Large intestine (tissue), 3 donors: ENCODE results near the gene GNAL. TPM values are rescaled to one million over a fixed set of nuclear protein-coding genes. Genes with fewer than 3 reads are reported as not detected.
"Not testable (repeated sequence)": the region's sequence is repeated elsewhere in the genome, so short reads cannot be mapped to it uniquely, and the experiment has no call there.

Experiments used
- DNase-seq, 2 donors: peaks; one replicate each; pipeline versions ENCODE4 v3.0.0 to v3.0.0-alpha.2; 2013
- H3K27ac ChIP-seq: one replicate; pipeline ENCODE4 v1.5.1; 2013; ENCODE audit warnings: low read length
- H3K27me3 ChIP-seq: 2 replicates; pipeline ENCODE4 v1.6.1; 2013; ENCODE audit warnings: low read length; ENCODE audit not compliant: control insufficient read depth, insufficient read depth
- H3K36me3 ChIP-seq: 2 replicates; pipeline ENCODE4 v1.6.1; 2013; ENCODE audit warnings: low read length; ENCODE audit not compliant: control insufficient read depth, insufficient read depth
- H3K4me1 ChIP-seq: one replicate; pipeline ENCODE4 v1.6.1; 2013; ENCODE audit warnings: low read length; ENCODE audit not compliant: control insufficient read depth, insufficient read depth
- H3K4me3 ChIP-seq: one replicate; pipeline ENCODE4 v1.5.1; 2013; ENCODE audit warnings: low read length
- H3K9me3 ChIP-seq: one replicate; pipeline ENCODE4 v1.6.1; 2013; ENCODE audit warnings: mild to moderate bottlenecking, low read depth, low read length, moderate library complexity; ENCODE audit not compliant: control insufficient read depth
- WGBS: methylation state at CpG from one replicate; pipeline ENCODE4 v1.1.5; 2013; ENCODE audit warnings: low lambda C conversion rate; ENCODE audit not compliant: insufficient coverage; 5-methylcytosine and 5-hydroxymethylcytosine counted together
- polyA plus RNA-seq: library from polyadenylated mRNA; unstranded; fragments of 120-200 nt; gene quantifications from one replicate; pipeline ENCODE4 v1.2.1, GENCODE V29; 2013

The GNAL gene
- polyA plus RNA-seq, 1 donor: 4.4 TPM

GRCh38 chr18:11883153-11883552 lies 194.1 kb downstream of the GNAL start:
- no peak overlapping the region for H3K27ac ChIP-seq
- no CpG with 5 or more reads among the region's 1 CpG for WGBS
- H3K27me3 ChIP-seq: no peaks in the 10 kb centered on the region
- no peak overlapping the region for H3K4me3 ChIP-seq
- H3K4me1 ChIP-seq: peaks cover 32% of the 10 kb centered on the region
- no peaks in the 10 kb centered on the region for H3K9me3 ChIP-seq
- no peak for DNase-seq
- peaks cover 26% of the 10 kb centered on the region for H3K36me3 ChIP-seq

GRCh38 chr18:11884396-11885030 lies 195.4 kb downstream of the GNAL start:
- WGBS: no CpG with 5 or more reads among the region's 12 CpGs
- H3K4me1 ChIP-seq: peaks cover 37% of the 10 kb centered on the region
- H3K4me3 ChIP-seq: no peak overlapping the region
- H3K27ac ChIP-seq: peak overlapping the region; percentile 55
- H3K36me3 ChIP-seq: peaks cover 29% of the 10 kb centered on the region
- DNase-seq: no peak
- H3K9me3 ChIP-seq: no peaks in the 10 kb centered on the region
- no peaks in the 10 kb centered on the region for H3K27me3 ChIP-seq

GRCh38 chr18:11885278-11885947 lies 196.3 kb downstream of the GNAL start:
- peaks cover 35% of the 10 kb centered on the region for H3K36me3 ChIP-seq
- 93% methylated on average over 3 of the region's 22 CpGs for WGBS
- DNase-seq: peak; percentile 69 to 79
- no peaks in the 10 kb centered on the region for H3K9me3 ChIP-seq
- peaks cover 37% of the 10 kb centered on the region for H3K4me1 ChIP-seq
- peak overlapping the region; percentile 55 for H3K27ac ChIP-seq
- no peak overlapping the region for H3K4me3 ChIP-seq
- no peaks in the 10 kb centered on the region for H3K27me3 ChIP-seq

- Histone ChIP-seq H3K9me3 (no peaks in the 10 kb centered on the region), H3K36me3 (peaks cover 38% of the 10 kb centered on the region), H3K4me1 (peaks cover 37% of the 10 kb centered on the region), H3K4me3 (no peak overlapping the region), H3K27me3 (no peaks in the 10 kb centered on the region), H3K27ac (peak overlapping the region; percentile 34)
- no peak for DNase-seq
- no CpG with 5 or more reads among the region's 19 CpGs for WGBS
These were observed 197.6 kb downstream of the GNAL start for GRCh38 chr18:11886577-11887110.

- peaks cover 39% of the 10 kb centered on the region for H3K36me3 ChIP-seq
- peak overlapping the region; percentile 34 for H3K27ac ChIP-seq
- no peaks in the 10 kb centered on the region for H3K27me3 ChIP-seq
- no peaks in the 10 kb centered on the region for H3K9me3 ChIP-seq
- peaks cover 37% of the 10 kb centered on the region for H3K4me1 ChIP-seq
- peak; percentile 21 to 45 for DNase-seq
- no peak overlapping the region for H3K4me3 ChIP-seq
- 33% methylated on average over 1 of the region's 8 CpGs for WGBS
These were observed 198.5 kb downstream of the GNAL start for GRCh38 chr18:11887328-11888128.

GRCh38 chr18:11888726-11889125 lies 199.7 kb downstream of the GNAL start:
- H3K27ac ChIP-seq: no peak overlapping the region
- peaks cover 47% of the 10 kb centered on the region for H3K36me3 ChIP-seq
- H3K4me3 ChIP-seq: no peak overlapping the region
- H3K4me1 ChIP-seq: peaks cover 37% of the 10 kb centered on the region
- H3K9me3 ChIP-seq: no peaks in the 10 kb centered on the region
- DNase-seq: no peak
- no peaks in the 10 kb centered on the region for H3K27me3 ChIP-seq
- no CpG with 5 or more reads among the region's 2 CpGs for WGBS

- peaks cover 41% of the 10 kb centered on the region for H3K36me3 ChIP-seq
- no CpG with 5 or more reads among the region's 5 CpGs for WGBS
These were observed 200.2 kb downstream of the GNAL start for GRCh38 chr18:11889284-11889683.

GRCh38 chr18:11891737-11892136 lies 202.7 kb downstream of the GNAL start:
- Histone ChIP-seq H3K27me3 (no peaks in the 10 kb centered on the region), H3K36me3 (peaks cover 42% of the 10 kb centered on the region), H3K9me3 (no peaks in the 10 kb centered on the region), H3K27ac (no peak overlapping the region), H3K4me3 (no peak overlapping the region), H3K4me1 (peaks cover 18% of the 10 kb centered on the region)
- no CpG with 5 or more reads among the region's 9 CpGs for WGBS
- DNase-seq: no peak

More at GRCh38 chr18:11889284-11889683, 200.2 kb downstream of the GNAL start:
- H3K27me3 ChIP-seq: no peaks in the 10 kb centered on the region
- no peak overlapping the region for H3K4me3 ChIP-seq
- H3K9me3 ChIP-seq: no peaks in the 10 kb centered on the region
- H3K4me1 ChIP-seq: peaks cover 37% of the 10 kb centered on the region
- DNase-seq: no peak
- H3K27ac ChIP-seq: no peak overlapping the region

GRCh38 chr18:11892438-11892837 lies 203.4 kb downstream of the GNAL start:
- not testable (repeated sequence) for H3K27ac ChIP-seq, H3K27me3 ChIP-seq, DNase-seq, H3K4me3 ChIP-seq, H3K9me3 ChIP-seq
- 100% methylated on average over 1 of the region's 7 CpGs for WGBS
- peaks cover 11% of the 10 kb centered on the region for H3K4me1 ChIP-seq
- peaks cover 37% of the 10 kb centered on the region for H3K36me3 ChIP-seq

- peaks cover 35% of the 10 kb centered on the region for H3K36me3 ChIP-seq
These were observed 208.7 kb downstream of the GNAL start for GRCh38 chr18:11897781-11898180.

More at GRCh38 chr18:11897781-11898180, 208.7 kb downstream of the GNAL start:
- no CpG with 5 or more reads among the region's 1 CpG for WGBS
- Histone ChIP-seq H3K4me1 (no peaks in the 10 kb centered on the region), H3K27ac (no peak overlapping the region), H3K9me3 (no peaks in the 10 kb centered on the region), H3K27me3 (no peaks in the 10 kb centered on the region), H3K4me3 (no peak overlapping the region)
- no peak for DNase-seq
